Heart left ventricle (tissue), 13 donors: ENCODE measurements around the gene NSD2.
"Not testable (repeated sequence)": the region's sequence is repeated elsewhere in the genome, so short reads cannot be mapped to it uniquely, and the experiment has no call there.

Experiments
- POLR2A ChIP-seq, 2 donors: fragments of 450-650 bp; IDR thresholded peaks; one replicate each; pipeline ENCODE4 v1.6.1; 2017; ENCODE audit warnings: antibody characterized with exemption in 2 of 2, mild to moderate bottlenecking in 2 of 2, moderate library complexity in 2 of 2
- TF ChIP-seq, protein P1 (sequence below), 12 donors: fragments of 200-600 bp; sonication (generic) in 4 of 12; IDR thresholded peaks; one replicate each; pipeline versions ENCODE4 v1.5.0 to v1.8.0; 2018 to 2022; ENCODE audit warnings: antibody characterized with exemption in 12 of 12, mild to moderate bottlenecking in 5 of 12
- donor health status: ischemic (EF 13 %, LVEDD 7.1; RV severe dilation, severe dysfunction).
- donor health status: DM: no; HTN: yes; CAD: no.
- donor health status: DM: no; HTN: no; CAD: no.
- donor health status: ischemic (EF 25% LVEDD 6.9; RV normal size, moderate dysfunction).
- donor health status: ischemic (EF 25% LVEDD 5.7; RV mildly dilated, moderate dysfunction).
- donor health status: ischemic (EF 35%, LVEDD 5.7; RV mildly dilated, moderate dysfunction).
- donor health status: nonischemic (EF 11% LVEDD 7.7; RV severe dilation, severe dysfunction).
- donor health status: DM: yes; HTN: yes; CAD: no.
- donor health status: PGD.
- donor health status: ischemic (EF 29% LVEDD 5.4; RV normal size, mild dysfunction).
- donor health status: nonischemic (EF 23%, LVEDD 6.1; RV moderate dilation, normal function).

- not testable (repeated sequence) for TF ChIP-seq POLR2A (IDR thresholded peaks at IDR 0.05)
- TF ChIP-seq, protein P1, sequence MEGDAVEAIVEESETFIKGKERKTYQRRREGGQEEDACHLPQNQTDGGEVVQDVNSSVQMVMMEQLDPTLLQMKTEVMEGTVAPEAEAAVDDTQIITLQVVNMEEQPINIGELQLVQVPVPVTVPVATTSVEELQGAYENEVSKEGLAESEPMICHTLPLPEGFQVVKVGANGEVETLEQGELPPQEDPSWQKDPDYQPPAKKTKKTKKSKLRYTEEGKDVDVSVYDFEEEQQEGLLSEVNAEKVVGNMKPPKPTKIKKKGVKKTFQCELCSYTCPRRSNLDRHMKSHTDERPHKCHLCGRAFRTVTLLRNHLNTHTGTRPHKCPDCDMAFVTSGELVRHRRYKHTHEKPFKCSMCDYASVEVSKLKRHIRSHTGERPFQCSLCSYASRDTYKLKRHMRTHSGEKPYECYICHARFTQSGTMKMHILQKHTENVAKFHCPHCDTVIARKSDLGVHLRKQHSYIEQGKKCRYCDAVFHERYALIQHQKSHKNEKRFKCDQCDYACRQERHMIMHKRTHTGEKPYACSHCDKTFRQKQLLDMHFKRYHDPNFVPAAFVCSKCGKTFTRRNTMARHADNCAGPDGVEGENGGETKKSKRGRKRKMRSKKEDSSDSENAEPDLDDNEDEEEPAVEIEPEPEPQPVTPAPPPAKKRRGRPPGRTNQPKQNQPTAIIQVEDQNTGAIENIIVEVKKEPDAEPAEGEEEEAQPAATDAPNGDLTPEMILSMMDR (IDR thresholded peaks at IDR 0.05): not testable (repeated sequence)
These were observed 132.2 kb downstream of the NSD2 start for GRCh38 chr4:2003361-2003760.
